Stimulated activated naive CD8-positive, alpha-beta T cell treated with anti-CD3 and anti-CD28 coated beads, Interleukin-15, Interleukin-2, amounts not matched to agents 100 ng/mL and 50 ng/mL, for 24 hours (primary cell): ENCODE measurements around the gene USH1C.

Source experiments
- H3K27ac Mint-ChIP-seq: one replicate; pipeline ENCODE4 v1.8.0; 2021; ENCODE audit warnings: mild to moderate bottlenecking, mixed read lengths
- H3K27me3 Mint-ChIP-seq: one replicate; pipeline ENCODE4 v1.8.0; 2021; ENCODE audit warnings: mixed read lengths
- H3K36me3 Mint-ChIP-seq: one replicate; pipeline ENCODE4 v1.8.0; 2021; ENCODE audit warnings: low read depth, mixed read lengths
- H3K4me1 Mint-ChIP-seq: one replicate; pipeline ENCODE4 v1.8.0; 2021; ENCODE audit warnings: low read depth, mixed read lengths
- H3K4me3 Mint-ChIP-seq: one replicate; pipeline ENCODE4 v1.8.0; 2021; ENCODE audit warnings: mild to moderate bottlenecking, mixed read lengths
- H3K9me3 Mint-ChIP-seq: one replicate; pipeline ENCODE4 v1.8.0; 2021; ENCODE audit warnings: mixed read lengths

The USH1C gene

DNA sequence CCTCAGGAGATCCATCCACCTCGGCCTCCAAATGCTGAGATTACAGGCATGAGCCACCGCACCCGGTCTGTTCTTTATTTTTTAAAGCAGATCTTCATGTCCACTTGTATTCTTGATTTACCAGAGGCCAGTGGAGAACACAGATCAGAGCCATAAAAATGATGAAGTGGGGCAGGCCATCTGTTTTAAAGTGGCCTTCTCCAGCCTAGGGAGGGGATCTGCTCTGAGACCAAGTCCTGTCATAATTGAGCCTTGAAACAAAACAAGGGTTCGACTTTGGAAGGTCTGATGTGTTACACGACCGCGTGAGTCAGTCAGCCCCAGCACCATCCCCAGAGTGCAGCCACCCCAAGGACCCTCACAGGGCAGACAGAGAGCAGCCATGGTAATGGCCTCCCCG, 95.1 kb downstream of the USH1C start:
- H3K27ac Mint-ChIP-seq: no peak overlapping the region
- no peaks in the 10 kb centered on the region for H3K36me3 Mint-ChIP-seq
- no peak overlapping the region for H3K4me3 Mint-ChIP-seq
- peaks cover 14% of the 10 kb centered on the region for H3K27me3 Mint-ChIP-seq
- H3K9me3 Mint-ChIP-seq: no peaks in the 10 kb centered on the region
- H3K4me1 Mint-ChIP-seq: no peaks in the 10 kb centered on the region

DNA sequence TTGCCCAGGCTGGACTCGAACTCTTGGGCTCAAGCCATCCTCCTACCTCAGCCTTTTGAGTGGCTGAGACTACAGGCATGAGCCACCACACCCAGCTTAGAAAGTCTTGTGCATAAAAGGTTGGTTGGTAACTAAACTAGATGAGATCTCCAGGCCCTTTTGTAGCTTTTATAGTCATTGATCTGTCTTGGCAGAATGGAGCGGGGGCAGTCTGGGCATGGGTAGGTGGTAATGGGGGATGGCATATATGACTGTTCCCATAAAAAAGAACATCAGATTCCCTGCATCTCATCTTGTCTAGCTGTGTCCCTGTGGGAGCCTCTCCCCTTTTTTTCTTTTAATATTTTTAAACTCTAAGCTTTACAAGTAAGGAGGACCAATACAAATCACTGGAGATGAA, 97.7 kb downstream of the USH1C start:
- H3K4me1 Mint-ChIP-seq: no peaks in the 10 kb centered on the region
- no peak overlapping the region for H3K27ac Mint-ChIP-seq
- H3K36me3 Mint-ChIP-seq: no peaks in the 10 kb centered on the region
- H3K4me3 Mint-ChIP-seq: no peak overlapping the region
- H3K27me3 Mint-ChIP-seq: peaks cover 3% of the 10 kb centered on the region
- H3K9me3 Mint-ChIP-seq: no peaks in the 10 kb centered on the region

DNA sequence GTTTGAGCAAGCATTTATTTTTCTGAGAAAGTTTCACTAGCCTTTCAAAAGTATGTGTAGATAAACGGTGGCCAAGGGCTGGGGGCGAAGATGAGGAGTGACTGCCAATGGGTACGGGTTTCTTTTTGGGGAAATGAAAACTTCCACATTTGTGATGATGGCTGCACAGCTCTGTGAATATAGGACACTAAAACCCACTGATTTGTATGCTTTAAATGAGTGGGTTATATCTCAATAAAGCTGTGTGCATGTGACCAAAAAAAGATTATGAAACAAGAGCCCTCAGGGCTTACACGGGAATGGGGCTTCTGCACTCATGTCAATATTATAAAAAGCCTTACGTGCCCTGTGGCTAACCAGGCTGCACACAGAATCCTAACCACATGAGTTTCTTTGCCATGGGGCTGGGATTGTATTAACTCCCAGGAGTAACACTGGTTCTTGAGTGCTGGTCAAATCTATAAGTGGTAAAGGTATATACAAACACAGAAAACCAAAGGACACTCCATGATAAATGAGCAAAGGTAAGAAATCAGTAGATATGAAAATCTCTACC, 98.9 kb downstream of the USH1C start:
- Mint-ChIP-seq H3K9me3 (no peaks in the 10 kb centered on the region), H3K27me3 (no peaks in the 10 kb centered on the region), H3K36me3 (no peaks in the 10 kb centered on the region), H3K27ac (no peak overlapping the region), H3K4me3 (no peak overlapping the region), H3K4me1 (no peaks in the 10 kb centered on the region)

DNA sequence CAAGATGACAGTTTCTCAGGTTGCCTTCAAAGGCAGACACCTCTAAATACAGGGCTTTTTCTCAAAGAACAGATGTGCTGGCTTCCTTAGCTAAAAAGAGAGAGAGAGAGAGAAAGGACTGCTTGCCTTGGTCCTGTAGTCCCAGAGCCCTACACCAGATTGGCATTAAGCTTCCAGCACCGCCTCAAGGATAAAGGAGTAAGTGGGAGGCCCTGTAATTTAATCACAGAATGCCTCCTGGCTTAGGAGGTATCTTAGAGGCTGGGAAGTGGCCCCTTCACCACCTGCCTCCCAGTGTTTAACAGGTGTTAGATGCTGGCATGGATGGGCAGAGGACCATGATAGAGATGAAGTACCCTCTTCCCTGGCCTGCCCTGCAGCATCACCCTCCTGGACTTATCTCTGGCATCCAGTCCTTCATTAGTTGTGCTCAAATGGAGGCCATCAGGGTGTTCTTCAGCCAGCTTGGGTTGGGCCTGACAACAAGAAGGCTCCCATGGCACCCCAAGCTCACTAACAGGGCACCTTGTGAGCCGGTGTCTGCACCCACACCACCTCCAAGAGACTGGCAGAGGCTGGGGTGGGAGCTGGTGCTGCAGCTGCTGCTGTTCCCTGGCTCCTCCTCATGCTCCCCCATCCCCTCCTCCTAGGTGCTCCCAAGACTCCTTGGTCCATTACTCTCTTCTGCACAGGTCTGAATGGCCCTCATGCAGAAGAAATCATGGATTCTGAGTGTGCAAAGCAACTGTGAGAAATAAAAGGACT, 100.1 kb downstream of the USH1C start:
- no peaks in the 10 kb centered on the region for H3K36me3 Mint-ChIP-seq
- H3K27ac Mint-ChIP-seq: no peak overlapping the region
- no peak overlapping the region for H3K4me3 Mint-ChIP-seq
- H3K9me3 Mint-ChIP-seq: no peaks in the 10 kb centered on the region
- peaks cover 6% of the 10 kb centered on the region for H3K4me1 Mint-ChIP-seq
- H3K27me3 Mint-ChIP-seq: peaks cover 8% of the 10 kb centered on the region
